GM12878 (cell line): ENCODE measurements around the gene ABCB8. TPM values are rescaled to one million over a fixed set of nuclear protein-coding genes. Genes with fewer than 3 reads are reported as not detected.

Experiments used
- ASH2L ChIP-seq: fragments of 300-600, 200-600 bp; sonication (generic); IDR thresholded peaks from 2 replicates; pipeline ENCODE4 v1.6.1; 2017; ENCODE audit warnings: low read depth, mild to moderate bottlenecking, borderline replicate concordance
- BMI1 ChIP-seq: fragments of 450-650 bp; IDR thresholded peaks from 2 replicates; pipeline ENCODE4 v1.6.1; 2016; ENCODE audit warnings: mild to moderate bottlenecking, moderate library complexity, borderline replicate concordance
- FOXK2 ChIP-seq: fragments of 450-650 bp; IDR thresholded peaks from 2 replicates; pipeline ENCODE4 v1.6.1; 2017; ENCODE audit warnings: mild to moderate bottlenecking, moderate library complexity
- HDAC6 ChIP-seq: fragments of 200-600 bp; sonication (generic); IDR thresholded peaks from one replicate; pipeline ENCODE4 v1.8.0; 2017; ENCODE audit warnings: antibody characterized with exemption; ENCODE audit not compliant: unreplicated experiment
- IRF4 ChIP-seq: IDR thresholded peaks from 2 replicates; pipeline ENCODE4 v1.6.1; 2011; ENCODE audit warnings: low read depth, low read length
- JUND ChIP-seq: IDR thresholded peaks from 2 replicates; pipeline ENCODE4 v1.6.1; 2012; ENCODE audit warnings: low read depth, mild to moderate bottlenecking, low read length, improper control_type of control experiment, moderate library complexity
- MXI1 ChIP-seq: fragments of 150-350 bp; IDR thresholded peaks from 2 replicates; pipeline ENCODE4 v1.6.1; 2011; ENCODE audit warnings: low read depth, mild to moderate bottlenecking, inconsistent platforms, low read length, improper control_type of control experiment
- POLR2AphosphoS5 ChIP-seq: IDR thresholded peaks from 2 replicates; pipeline ENCODE4 v1.6.1; 2011; ENCODE audit warnings: mild to moderate bottlenecking, low read length, inconsistent platforms
- RCOR1 ChIP-seq: conservative IDR thresholded peaks from 2 replicates; pipeline ENCODE4 v1.6.1; 2012; ENCODE audit warnings: low read depth, low read length, improper control_type of control experiment
- SMARCA5 ChIP-seq: fragments of 450-650 bp; IDR thresholded peaks from 2 replicates; pipeline ENCODE4 v1.6.1; 2017; ENCODE audit warnings: mild to moderate bottlenecking
- STAT3 ChIP-seq: IDR thresholded peaks from 2 replicates; pipeline ENCODE4 v1.6.1; 2011; ENCODE audit warnings: low read depth, low read length, improper control_type of control experiment
- TCF7 ChIP-seq: IDR thresholded peaks from 2 replicates; pipeline ENCODE4 v1.6.1; 2014; ENCODE audit warnings: antibody characterized with exemption, borderline replicate concordance
- YY1 ChIP-seq: IDR thresholded peaks from 2 replicates; pipeline ENCODE4 v1.6.1; 2011; ENCODE audit warnings: low read depth, mild to moderate bottlenecking, low read length
- ZBTB33 ChIP-seq: fragments of 450-650 bp; IDR thresholded peaks from 2 replicates; pipeline ENCODE4 v1.6.1; 2017; ENCODE audit warnings: mild to moderate bottlenecking
- ZNF274 ChIP-seq: IDR thresholded peaks from one replicate; pipeline ENCODE4 v1.8.0; 2011; ENCODE audit not compliant: insufficient read length, insufficient read depth
- ZNF687 ChIP-seq: fragments of 450-650 bp; IDR thresholded peaks from 2 replicates; pipeline ENCODE4 v1.6.1; 2017; ENCODE audit warnings: mild to moderate bottlenecking, moderate library complexity
- polyA plus RNA-seq, 11 experiments: library from polyadenylated mRNA; depleted of rRNA in 4 of 11; unstranded in 6 of 11; stranded (reverse) in 5 of 11; fragments of >200 nt; fragmentation: Nextera tagmentation in 4 of 11; fragmentation: Illumina TruSeq in 1 of 11; extraction: Ambion mirVana in 4 of 11; extraction: Trizol in 1 of 11; gene quantifications; 1 replicate in 1 of 11; 2 replicates in 10 of 11; pipeline versions ENCODE4 v1.2.1 to v1.2.3, GENCODE V29; 2011 to 2016; ENCODE audit warnings: inconsistent platforms in 2 of 11, missing spikeins in 2 of 11, low read depth in 1 of 11
- total RNA-seq, 4 experiments: library from RNA; depleted of rRNA in 3 of 4; stranded (reverse); fragments of >200 nt in 3 of 4; fragmentation: Illumina TruSeq in 1 of 4; extraction: Trizol in 1 of 4; gene quantifications; 2 replicates each; pipeline versions ENCODE4 v1.2.1 to v1.2.3, GENCODE V29; 2013 to 2021
- TF ChIP-seq, protein P1 (sequence below): IDR thresholded peaks from 2 replicates; pipeline ENCODE4 v1.6.1; 2012; ENCODE audit warnings: low read depth, low read length, improper control_type of control experiment
- TF ChIP-seq, protein P2 (sequence below): IDR thresholded peaks from 2 replicates; pipeline ENCODE4 v1.6.1; 2012; ENCODE audit warnings: low read depth, low read length, improper control_type of control experiment
- TF ChIP-seq, protein P3 (sequence below): IDR thresholded peaks from 2 replicates; pipeline ENCODE4 v1.6.1; 2011; ENCODE audit warnings: low read depth, low read length, improper control_type of control experiment, borderline replicate concordance
- TF ChIP-seq, protein P4 (sequence below): fragments of 450-650 bp; IDR thresholded peaks from 2 replicates; pipeline ENCODE4 v1.6.1; 2018; ENCODE audit warnings: mild to moderate bottlenecking, low read depth, moderate library complexity; ENCODE audit not compliant: partially characterized antibody

ABCB8 gene
- total and polyA plus RNA-seq, 10 of the 15 experiments (the other 5 are each of a cell fraction or from before 2014, with no cell fraction given): 0.77 to 34.8 (median 18.9) TPM

GRCh38 chr7:151080522-151081169 lies 52.4 kb downstream of the ABCB8 start, which contains the start of gene FASTK (continued):
- TF ChIP-seq, protein P1, sequence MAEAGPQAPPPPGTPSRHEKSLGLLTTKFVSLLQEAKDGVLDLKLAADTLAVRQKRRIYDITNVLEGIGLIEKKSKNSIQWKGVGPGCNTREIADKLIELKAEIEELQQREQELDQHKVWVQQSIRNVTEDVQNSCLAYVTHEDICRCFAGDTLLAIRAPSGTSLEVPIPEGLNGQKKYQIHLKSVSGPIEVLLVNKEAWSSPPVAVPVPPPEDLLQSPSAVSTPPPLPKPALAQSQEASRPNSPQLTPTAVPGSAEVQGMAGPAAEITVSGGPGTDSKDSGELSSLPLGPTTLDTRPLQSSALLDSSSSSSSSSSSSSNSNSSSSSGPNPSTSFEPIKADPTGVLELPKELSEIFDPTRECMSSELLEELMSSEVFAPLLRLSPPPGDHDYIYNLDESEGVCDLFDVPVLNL: peak; percentile 32; the same call in 1 of the 2 replicates
- TF ChIP-seq POLR2AphosphoS5: peak; percentile 81
- no peak for TF ChIP-seq ZNF274
- no peak for TF ChIP-seq TCF7
- no peak for TF ChIP-seq HDAC6
- no peak for TF ChIP-seq ZBTB33
- TF ChIP-seq, protein P2, sequence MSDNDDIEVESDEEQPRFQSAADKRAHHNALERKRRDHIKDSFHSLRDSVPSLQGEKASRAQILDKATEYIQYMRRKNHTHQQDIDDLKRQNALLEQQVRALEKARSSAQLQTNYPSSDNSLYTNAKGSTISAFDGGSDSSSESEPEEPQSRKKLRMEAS: no peak; the same call in 1 of the 2 replicates
- TF ChIP-seq ZNF687: 0 out of 2 replicates have a peak, but pooled peaks have one; percentile 62
- 0 out of 2 replicates have a peak, but pooled peaks have one; percentile 35 for TF ChIP-seq JUND
- TF ChIP-seq BMI1: no peak
- TF ChIP-seq, protein P3, sequence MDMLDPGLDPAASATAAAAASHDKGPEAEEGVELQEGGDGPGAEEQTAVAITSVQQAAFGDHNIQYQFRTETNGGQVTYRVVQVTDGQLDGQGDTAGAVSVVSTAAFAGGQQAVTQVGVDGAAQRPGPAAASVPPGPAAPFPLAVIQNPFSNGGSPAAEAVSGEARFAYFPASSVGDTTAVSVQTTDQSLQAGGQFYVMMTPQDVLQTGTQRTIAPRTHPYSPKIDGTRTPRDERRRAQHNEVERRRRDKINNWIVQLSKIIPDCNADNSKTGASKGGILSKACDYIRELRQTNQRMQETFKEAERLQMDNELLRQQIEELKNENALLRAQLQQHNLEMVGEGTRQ: no peak
- TF ChIP-seq, protein P4, sequence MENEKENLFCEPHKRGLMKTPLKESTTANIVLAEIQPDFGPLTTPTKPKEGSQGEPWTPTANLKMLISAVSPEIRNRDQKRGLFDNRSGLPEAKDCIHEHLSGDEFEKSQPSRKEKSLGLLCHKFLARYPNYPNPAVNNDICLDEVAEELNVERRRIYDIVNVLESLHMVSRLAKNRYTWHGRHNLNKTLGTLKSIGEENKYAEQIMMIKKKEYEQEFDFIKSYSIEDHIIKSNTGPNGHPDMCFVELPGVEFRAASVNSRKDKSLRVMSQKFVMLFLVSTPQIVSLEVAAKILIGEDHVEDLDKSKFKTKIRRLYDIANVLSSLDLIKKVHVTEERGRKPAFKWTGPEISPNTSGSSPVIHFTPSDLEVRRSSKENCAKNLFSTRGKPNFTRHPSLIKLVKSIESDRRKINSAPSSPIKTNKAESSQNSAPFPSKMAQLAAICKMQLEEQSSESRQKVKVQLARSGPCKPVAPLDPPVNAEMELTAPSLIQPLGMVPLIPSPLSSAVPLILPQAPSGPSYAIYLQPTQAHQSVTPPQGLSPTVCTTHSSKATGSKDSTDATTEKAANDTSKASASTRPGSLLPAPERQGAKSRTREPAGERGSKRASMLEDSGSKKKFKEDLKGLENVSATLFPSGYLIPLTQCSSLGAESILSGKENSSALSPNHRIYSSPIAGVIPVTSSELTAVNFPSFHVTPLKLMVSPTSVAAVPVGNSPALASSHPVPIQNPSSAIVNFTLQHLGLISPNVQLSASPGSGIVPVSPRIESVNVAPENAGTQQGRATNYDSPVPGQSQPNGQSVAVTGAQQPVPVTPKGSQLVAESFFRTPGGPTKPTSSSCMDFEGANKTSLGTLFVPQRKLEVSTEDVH: no peak
- no peak for TF ChIP-seq ASH2L
- TF ChIP-seq SMARCA5: no peak
- TF ChIP-seq STAT3: no peak
- TF ChIP-seq YY1: peak; percentile 98
- TF ChIP-seq RCOR1: no peak
- peak; percentile 63 for TF ChIP-seq MXI1
- no peak for TF ChIP-seq IRF4
- TF ChIP-seq FOXK2: no peak
